Suppressor macrophage treated with lipopolysaccharide for 1 hour (primary cell): ENCODE results near the gene CHST9.
"Not testable (repeated sequence)": the region's sequence is repeated elsewhere in the genome, so short reads cannot be mapped to it uniquely, and the experiment has no call there.

Experiments
- DNase-seq, 3 donors: peaks; one replicate each; pipeline ENCODE4 v3.0.0-alpha.2; 2020 to 2022

The CHST9 gene

DNA sequence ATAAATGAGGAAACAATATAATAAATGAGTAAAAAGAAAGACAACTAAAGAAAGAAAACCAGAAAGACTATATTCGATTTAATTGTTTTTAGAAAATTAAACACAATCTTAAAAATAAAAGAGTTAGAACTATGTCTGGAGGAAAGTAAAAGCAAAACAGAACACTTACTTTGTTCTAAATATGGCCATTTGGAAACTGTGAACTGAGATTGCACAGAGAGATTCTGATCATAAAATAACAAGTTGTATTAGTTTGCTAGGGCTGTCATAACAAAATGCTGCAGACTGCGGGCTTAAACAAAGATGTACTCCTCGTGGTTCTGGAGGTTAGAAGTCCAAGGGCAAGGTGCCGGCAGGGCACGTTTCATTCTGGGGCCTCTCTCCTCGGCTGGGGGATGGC, 191.5 kb downstream of the CHST9 start:
- no peak for DNase-seq

DNA sequence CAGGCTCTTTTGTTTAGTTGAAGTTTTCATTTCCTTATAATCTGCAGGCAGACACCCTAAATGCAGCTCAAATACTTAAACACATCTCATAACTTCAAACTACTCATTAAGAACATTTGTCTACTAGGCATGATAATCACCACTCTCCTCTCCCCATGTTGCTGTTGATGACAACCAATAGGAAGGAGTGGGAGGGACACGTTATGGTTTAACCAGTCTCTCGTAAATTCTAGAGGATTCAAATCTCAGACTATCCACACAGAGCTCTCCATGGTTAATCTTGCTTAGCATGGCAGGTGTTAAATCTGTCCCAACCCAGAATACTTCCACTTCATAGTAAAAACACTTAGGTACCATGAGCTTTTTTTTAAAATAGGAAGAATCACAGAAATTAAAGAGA, 192.2 kb downstream of the CHST9 start:
- no peak for DNase-seq

DNA sequence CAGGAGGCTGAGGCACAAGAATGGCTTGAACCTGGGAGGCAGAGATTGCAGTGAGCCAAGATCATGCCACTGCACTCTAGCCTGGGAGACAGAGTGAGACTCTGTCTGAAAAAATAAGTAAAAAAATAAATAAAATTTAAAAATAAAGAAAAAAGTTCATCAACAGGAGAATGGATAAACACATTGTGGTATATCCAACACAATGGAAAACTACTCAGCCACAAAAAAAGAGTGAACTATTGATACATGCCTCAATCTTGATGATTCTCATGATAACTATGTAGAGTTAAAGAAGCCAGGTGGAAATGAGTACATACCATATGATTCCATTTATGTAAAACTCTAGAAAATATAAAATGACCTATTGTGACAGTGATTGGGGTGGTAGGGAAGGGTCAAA, 195.3 kb downstream of the CHST9 start:
- no peak for DNase-seq

DNA sequence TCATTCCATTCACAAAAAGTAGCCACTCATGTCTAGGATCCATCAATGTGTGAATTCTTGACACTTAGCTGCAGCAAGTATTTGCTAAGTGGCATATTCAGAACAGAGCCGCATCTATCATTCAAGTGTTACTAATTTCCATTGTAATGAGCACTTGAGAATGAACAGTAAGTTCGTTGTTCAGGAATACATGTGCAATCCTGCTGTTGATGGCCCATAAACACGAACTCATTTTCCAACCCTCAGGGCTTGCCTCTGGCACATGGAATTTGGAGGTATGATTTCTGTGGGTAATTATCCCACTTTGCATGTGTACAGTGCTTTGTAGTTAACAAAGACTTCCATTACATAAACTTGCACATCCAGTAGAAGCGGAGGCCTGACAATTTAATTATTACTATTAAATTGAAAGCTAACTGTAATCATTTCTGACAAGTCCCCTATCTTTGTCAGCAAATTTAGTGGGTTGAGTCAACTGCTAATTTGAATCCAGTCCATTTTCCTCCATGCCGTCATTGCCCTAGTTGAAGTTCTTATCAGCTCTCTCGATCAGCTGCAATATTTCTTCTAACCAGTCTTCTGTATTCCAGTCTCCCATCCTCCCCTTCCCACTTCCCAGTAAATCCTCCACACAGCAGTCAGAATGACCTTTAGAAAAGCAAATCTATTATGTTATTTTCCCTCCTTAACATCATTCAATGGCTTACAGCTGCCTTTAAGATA, 203.6 kb downstream of the CHST9 start:
- no peak for DNase-seq

DNA sequence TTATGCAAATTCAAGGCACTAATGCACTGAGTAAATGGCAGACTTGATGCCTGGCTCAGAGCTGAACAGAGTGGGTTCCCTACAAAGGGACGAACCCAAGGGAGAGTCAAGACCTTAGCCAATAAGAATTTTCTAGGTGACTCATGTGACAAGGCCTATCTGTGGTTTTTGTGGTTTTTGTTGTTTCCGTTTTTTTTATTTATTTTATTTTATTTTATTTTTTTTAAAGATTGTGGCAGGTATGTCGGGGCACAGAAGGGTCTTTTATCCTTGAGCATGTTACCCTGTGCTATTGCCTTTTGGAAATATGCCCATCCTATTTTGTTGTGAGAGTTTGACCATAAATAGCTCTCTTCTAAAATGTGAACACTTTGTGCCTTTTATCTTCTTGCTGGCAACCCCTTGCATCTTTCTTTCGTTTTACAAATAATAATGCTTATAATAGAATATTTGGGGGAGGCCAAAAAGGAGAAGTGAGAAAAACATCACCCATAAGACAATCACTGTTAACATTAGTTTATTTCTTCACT, 206.2 kb downstream of the CHST9 start:
- DNase-seq = peak in 1 of 3 donors; percentile 5

DNA sequence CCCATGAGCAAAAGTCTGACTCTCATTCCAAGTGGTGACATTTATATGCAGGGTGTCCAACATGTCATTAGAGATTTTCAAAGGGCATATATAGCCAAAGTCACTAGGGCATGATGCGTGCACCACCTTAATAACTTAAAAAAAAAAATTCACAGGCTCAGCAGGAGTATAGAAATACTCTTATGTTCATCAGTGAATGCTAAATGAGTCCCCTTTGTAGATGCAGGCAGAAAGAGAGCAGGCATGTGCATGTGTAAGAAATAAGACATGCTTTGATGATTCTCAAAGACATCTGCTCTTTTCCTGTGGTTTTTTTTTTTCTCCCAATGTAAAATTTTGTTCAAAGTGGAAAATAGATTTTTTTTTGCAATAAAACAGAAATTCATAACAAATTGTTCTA, 207.3 kb downstream of the CHST9 start:
- no peak for DNase-seq

DNA sequence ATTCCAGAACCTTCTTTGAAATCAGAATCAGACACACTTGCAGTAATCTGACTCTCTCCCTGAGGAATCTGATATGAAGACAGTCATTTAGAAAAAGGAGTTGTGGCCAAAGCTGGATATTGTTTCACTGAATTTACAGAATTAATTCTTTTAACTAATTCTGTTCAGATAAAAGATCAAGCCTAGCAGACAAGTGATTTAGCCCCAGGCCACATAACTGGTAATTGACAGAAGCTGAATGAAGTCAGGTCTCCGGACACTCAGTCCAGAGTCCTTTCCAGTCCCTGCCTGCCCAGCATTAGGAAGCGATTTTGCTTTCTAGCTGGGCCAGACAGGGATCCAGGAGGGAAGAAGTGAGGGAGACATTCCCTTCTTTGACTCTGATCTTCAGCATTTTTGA, 208.9 kb downstream of the CHST9 start:
- no peak for DNase-seq

DNA sequence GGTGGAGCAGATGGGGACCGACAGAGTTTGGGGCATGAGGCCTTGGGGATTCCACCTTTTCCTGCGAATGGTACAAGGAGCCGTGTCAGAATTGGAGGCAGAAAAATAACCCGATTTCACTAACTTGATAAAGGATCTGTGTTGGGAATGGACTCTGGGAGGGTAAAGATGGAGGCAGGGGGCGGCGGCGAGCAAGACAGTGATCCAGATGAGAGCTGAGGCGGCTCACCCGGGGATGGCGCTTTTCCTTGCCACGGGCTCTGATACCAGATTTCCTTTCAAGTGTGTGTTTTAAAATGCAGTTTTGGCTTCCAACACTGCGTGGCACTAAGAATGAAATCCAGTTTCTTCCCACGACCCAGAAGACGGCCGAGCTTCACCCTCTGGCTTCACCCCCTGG, 212.6 kb downstream of the CHST9 start:
- not testable (repeated sequence) for DNase-seq

DNA sequence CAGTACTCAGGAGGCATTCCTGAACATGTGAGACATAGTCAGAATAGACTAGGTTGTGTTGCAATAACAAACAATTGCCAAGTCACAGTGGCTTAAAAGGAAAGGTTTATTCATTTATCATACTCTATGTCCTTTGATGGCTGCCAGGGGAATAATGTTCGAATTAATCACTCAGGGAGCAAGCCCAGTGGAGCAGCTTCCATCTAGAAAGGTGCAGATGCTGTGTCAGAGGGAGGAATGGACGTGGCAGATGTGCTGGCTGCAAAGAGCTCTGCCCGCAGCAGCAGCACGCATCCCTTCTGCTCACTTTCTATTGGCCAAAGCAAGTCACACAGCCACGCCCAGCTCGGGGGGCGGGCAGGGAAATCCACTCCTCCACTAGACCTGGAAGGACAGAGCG, 213.7 kb downstream of the CHST9 start:
- DNase-seq = no peak

DNA sequence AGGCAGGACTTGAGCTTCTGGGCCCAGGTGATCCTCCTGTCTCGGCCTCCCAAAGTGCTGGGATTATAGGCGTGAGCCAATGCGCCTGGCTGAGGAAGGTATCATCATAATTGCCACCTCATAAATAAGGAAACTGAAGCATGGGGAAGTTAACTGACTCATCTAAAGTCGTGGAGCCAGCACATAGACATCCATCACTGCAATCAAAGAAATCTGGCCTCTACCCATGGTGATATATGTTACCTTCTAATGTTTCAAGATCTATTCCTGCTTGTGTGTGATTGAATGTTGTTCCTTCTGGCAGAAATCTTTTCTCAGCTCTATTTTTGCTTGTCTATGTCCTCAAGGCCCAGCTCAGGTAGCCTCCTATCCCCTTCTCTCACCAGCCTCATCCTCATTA, 214.5 kb downstream of the CHST9 start:
- DNase-seq = peak in 1 of 3 donors; percentile 1

DNA sequence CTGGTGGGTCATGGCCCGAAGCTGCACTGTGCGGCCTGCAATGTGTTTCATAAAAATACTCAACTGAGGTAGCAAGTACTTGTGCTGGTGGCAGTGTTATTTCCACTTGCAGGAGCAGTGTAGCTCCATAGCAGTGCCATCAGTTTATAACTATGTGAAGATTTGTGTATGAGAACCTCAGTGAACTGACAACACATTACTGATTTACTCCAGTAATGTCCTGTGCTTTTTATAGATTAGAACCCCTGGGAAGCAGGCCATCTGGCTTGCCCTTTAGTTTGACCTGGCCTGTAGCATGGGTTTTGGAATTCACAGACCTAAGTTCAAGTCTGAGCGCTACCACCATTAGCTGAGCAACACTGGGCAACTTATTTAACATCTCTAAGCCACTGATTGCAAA, 219.9 kb downstream of the CHST9 start:
- DNase-seq = no peak

DNA sequence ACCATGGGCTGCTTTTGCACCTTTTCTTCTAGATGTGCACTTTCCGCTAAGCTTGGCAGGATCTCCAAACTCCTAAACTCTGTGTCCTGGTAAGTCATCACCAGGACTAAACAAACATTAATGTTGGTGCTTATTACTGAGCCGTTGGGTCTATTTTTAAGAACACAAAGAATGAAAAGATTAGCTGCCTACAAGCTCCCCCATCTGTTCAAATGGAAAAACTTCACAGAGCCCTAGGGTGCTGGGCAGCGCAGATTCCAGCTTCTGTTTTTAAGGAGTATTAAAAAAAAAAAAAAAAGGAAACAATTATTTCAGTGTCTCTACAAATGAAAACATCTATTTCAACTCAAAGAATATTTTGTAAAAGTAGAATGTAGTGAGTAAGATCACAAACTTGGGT, 221.8 kb downstream of the CHST9 start:
- DNase-seq = no peak

DNA sequence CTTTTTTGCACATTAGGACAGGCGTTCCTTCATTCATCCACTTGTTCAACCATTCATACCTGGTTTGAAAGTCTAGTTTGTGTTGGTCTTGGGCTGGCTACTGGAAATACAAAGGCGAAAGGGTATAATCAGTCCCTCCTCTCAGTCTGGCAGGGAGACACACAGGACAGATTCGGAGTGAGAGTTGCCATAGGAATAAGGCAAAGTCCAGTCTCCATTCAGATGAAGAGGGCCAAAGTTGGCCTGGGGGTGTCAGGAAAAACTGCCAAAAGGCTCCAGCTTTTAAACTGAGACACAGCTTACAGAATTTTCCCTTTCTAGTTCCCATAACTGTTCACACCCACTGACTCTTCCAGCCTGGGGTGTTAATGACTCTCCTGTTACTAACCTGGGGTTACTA, 223.3 kb downstream of the CHST9 start:
- no peak for DNase-seq

DNA sequence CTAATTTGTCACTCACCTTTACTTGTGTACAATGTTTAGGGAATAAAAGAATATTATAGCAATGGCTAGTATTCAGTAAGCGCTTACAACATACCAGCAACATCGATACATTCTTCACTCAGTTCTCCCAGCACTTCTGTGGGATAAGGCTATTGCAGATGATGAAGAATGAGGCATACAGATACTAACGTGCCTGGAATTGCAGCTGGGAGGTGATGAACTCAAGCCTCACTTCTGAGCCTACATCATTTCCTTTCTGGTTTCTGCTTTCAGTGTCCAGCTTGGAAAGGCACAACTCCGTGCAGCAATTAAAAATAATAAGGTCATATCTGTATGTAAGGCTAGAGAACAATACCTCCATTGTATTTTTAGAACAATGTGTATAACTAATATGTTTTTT, 224.2 kb downstream of the CHST9 start:
- no peak for DNase-seq

DNA sequence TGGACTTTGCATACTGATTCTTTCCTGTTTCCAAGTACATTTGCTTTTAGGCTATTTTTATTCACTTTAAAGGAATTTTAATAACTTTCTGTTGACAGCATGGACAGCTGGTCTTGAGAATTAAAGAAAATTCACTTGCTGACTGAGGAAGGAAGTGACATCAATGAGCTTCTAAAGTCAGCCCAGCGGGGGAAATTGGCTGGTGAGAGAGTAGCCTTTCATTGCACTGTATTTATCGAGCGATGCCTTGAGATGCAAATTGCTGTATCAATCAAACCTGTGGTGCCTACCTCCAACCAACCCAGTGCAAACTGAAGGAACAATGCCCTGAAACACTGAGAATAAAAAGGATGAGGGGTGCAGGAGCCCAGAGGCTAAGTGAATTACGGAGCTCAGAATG, 228.2 kb downstream of the CHST9 start:
- no peak for DNase-seq

DNA sequence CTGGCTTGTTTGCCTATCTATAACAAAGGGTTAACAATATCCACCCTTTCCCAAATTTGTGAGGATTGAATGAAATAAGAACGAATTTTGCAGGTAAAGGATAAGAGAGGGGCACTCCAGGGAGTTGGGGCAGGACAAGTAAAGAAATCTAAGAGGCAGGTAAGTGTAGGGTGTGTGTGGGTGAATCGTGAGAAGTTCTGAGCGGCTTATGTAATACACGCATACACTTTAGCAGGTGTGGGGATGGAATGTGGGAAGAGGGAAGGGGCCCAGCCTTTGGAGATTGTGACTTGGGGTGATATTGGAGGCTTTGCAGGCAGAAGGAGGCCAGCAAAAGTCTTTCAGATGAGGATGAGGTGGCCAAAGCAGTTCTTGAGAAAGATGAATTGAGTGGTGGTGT, 236.4 kb downstream of the CHST9 start:
- no peak for DNase-seq

DNA sequence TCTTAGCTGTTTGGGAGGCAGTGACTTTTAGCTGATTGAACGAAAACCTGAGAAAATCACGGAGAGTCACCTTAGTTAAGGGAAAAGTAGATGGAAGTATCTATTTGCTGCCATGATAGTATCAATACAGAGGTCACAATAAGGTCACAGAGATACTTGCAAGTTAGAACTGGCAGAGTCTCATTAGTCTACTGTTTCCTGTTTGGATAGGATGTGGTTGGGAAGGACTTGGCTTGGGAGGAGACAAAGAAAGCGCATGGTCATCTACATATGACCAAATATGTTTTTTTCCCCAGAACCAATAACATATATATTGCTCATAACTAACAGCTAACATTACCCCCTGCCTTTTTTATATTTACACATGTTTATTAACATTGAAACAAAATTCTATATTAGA, 241.2 kb downstream of the CHST9 start:
- DNase-seq = no peak

DNA sequence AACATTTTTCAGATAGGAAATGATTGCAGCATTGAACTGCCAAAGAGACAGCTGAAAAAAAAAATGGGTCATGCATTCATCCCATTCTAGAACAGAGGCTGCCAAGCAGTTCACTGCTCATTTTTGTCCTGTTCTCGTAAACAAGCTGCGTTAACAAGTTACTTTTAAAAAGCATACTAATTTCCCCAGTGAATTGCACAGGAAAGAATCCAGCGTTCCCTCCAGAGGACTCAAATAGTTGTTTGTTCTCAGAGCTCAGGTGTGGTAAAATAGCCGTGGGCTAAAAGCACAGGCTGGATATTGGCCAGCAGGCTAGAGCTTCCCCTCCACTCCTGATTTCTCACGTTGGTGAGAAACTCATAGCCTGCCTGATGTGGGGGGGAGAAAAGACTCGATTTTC, 243.5 kb downstream of the CHST9 start:
- DNase-seq = no peak

DNA sequence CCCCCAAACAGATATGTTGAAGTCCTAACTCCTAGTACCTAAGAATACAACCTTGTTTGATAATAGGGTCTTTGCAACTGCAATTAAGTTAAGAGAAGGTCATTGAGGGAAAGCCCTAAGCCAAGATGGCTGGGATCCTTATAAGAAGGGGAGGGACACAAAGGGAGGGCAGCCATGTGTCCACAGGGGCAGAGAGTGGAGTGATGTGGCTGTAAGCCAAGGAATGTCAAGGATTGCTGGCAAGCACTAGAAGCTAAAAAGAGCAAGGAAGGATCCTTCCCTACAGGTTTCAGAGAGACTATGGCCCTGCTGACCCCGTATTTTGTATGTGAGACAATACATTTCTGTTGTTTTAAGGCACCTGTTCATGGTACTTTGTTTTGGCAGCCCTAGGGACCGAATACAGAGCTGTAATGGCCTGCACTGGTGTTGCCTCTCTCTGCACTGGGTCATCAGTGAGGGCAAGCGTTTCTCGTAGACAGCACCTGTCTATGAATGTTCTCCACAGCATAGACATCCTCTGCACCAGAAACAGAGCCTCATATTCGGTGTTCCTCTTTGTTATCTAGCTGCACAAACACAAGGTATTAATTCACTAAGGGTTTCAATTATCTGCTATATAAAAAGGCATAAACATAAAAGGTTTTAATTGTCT, 244.2 kb downstream of the CHST9 start:
- DNase-seq = no peak

DNA sequence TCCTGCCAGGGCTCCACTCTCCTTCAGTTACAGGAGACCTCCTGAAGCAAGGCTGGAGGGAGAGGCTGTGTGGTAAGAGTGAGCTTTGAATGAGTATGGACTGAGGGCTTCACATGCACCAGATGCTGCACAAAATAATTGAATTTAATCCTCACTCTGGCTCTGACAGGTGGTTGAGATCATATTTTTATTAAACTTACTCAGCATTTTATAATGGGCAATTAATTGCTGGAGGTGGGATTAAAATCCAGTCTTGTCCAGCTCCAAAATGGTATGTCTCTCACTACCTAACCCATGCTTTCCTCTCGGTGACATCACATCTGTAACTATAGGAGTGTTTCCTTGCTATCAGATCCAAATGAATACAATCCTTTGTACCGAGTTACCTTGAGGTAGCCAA, 253.4 kb downstream of the CHST9 start:
- no peak for DNase-seq

DNA sequence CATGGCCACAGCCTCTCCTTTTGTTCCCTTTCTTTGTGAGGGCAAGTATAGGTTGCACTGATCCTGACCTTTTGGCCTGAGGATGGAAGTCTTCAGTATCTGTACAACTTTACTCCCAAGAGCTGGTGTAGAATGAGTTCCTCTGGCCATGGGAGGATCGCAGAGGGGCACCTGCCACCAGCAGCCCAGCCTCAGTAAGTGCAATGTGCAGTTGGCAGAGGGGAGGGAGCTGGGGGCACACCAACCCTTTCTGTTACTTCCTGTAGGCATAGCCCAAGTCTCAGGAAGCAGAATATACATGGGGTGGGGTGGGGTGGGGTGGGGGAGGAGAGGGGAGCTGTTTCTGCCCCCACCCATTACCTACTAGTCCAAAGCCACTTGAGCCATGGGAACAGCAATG, 254.5 kb downstream of the CHST9 start:
- DNase-seq = no peak

DNA sequence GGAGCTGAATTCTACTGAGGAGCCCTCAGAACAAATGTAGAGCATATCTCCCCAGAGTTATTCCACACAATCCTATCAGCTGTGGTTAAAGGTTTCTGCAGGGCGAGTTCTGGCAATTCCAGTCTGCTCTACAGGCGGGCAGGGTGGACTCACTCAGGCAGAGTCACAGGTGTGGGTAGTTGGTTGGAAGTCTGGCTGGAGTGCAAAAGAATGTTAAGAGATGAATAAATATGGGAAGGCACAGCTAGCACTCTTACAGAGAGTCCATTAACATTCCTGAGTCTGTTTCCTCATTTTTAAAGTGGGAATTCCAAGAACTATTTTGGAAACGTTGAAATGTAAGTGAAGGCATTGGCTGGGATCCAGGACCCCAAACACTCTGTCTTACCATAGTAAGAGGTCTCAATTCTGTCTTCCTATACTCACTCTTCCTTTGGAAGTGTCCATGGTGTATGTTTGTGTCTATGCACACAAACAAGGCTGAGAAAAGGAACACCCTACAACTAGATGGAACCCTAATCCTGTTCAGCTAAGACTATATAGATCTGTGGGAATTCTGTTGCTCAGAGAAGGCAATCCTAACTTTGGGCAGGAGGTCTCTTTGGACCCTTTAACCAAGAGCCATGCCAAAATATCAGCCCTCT, 256.3 kb downstream of the CHST9 start:
- no peak for DNase-seq

DNA sequence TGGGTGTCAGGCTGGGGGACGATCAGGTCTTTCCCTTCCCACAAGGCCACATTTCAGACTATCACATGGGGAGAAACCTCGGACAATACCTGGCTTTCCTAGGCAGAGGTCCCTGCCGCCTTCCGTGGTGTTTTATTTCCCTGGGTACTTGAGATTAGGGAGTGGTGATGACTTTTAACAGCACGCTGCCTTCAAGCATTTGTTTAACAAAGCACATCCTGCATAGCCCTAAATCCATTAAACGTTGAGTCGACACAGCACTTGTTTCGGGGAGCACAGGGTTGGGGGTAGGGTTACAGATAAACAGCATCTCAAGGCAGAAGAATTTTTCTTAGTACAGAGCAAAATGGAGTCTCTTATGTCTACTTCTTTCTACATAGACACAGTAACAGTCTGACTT, 257.3 kb downstream of the CHST9 start:
- DNase-seq = not testable (repeated sequence)

DNA sequence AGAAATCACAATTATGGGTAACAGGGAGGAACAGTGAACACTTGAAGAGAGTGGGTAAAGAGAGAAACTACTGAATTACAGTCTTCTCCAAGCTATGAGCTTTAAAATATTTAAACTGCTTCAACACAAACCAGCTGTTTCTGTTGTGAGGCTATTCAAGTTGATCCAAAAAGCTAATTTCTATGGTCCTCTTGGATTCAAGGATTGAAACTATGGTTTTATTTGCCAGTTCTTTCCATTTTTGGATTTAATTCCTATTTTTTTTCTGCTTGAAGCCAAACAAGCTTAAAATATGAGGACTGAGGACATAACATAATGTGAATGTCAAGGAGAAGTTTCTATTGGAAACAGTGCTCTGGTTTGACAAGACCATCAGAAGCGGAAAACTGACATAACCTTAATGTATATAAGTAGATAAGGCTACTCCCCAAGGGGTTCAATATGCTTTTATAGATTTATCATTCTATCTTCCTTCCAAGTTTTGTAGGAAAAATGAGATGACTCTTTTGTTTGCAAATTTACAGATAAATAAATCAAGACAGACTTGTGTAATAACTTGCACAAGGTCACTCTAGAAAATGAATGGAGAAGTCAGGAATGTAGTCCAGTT, 258.9 kb downstream of the CHST9 start:
- DNase-seq = no peak
